Ishikawa (cell line): Measurements from ENCODE around the gene TPD52L2.

Experiments used
- CEBPB ChIP-seq: IDR thresholded peaks from 2 replicates; pipeline ENCODE4 v1.6.1; 2012
- CREB1 ChIP-seq: IDR thresholded peaks from 2 replicates; pipeline ENCODE4 v1.6.1; 2012; ENCODE audit warnings: low read depth
- EGR1 ChIP-seq: IDR thresholded peaks from 2 replicates; pipeline ENCODE4 v1.6.1; 2012
- EP300 ChIP-seq: IDR thresholded peaks from 2 replicates; pipeline ENCODE4 v1.6.1; 2012; ENCODE audit warnings: borderline replicate concordance
- FOXM1 ChIP-seq: IDR thresholded peaks from 2 replicates; pipeline ENCODE4 v1.6.1; 2012; ENCODE audit warnings: low read depth, borderline replicate concordance
- NFIC ChIP-seq: IDR thresholded peaks from 2 replicates; pipeline ENCODE4 v1.6.1; 2012
- RAD21 ChIP-seq: IDR thresholded peaks from 2 replicates; pipeline ENCODE4 v1.6.1; 2012; ENCODE audit warnings: low read depth
- TAF1 ChIP-seq: IDR thresholded peaks from 2 replicates; pipeline ENCODE4 v1.6.1; 2012; ENCODE audit warnings: low read depth, mild to moderate bottlenecking
- TCF12 ChIP-seq: IDR thresholded peaks from 2 replicates; pipeline ENCODE4 v1.6.1; 2012; ENCODE audit warnings: low read depth
- TEAD4 ChIP-seq: IDR thresholded peaks from 2 replicates; pipeline ENCODE4 v1.6.1; 2012
- YY1 ChIP-seq: IDR thresholded peaks from 2 replicates; pipeline ENCODE4 v1.6.1; 2012; ENCODE audit warnings: low read depth
- ZBTB7A ChIP-seq: IDR thresholded peaks from 2 replicates; pipeline ENCODE4 v1.6.1; 2012; ENCODE audit warnings: low read depth
- TF ChIP-seq, protein P1 (sequence below): IDR thresholded peaks from 2 replicates; pipeline ENCODE4 v1.6.1; 2012
- TF ChIP-seq, protein P2 (sequence below): IDR thresholded peaks from 2 replicates; pipeline ENCODE4 v1.6.1; 2012; ENCODE audit warnings: low read depth, mild to moderate bottlenecking
- TF ChIP-seq, protein P3 (sequence below): IDR thresholded peaks from 2 replicates; pipeline ENCODE4 v1.6.1; 2012

Gene TPD52L2

DNA sequence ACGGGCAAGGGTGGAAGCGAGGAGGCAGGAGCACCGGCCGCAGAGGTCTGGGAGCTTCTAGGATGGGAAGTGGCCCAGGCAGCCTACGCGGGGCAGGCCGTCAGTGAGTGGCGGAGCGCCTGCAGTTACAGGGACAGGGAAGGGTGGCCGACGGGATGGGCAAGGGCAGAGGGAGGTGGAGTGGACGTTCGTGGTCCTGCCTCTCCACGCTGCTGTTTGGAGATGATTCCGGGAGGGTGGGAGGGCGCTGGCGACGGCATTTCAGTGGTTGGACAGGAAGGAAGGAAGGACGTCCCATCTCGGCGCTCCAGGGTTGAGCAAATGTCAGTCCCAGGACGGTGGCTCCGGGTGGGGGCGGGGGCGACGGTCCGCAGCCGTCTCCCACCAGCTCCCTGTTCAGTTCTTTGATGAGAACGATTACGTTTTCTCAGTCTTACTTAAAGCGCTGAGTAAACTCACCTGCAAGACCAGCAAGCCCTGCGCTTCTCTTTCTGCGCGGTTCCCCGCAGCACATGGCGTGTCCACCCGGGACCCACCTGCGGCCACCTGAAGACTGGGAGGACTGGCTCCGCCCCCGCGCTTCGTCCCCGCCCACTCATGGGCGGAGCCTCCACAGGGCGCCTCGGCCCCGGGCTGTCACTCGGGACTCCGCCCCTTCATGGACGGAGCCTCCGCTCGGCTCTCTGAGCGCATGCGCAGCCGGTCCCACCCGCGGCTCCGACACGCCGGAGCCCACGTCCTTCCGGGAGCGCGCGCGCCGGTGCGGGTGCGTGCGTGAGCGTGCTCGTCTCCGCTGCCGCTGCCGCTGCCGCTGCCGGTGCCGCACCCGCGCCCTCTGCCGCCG is 29.5 kb downstream of the TPD52L2 start, which contains the start of gene DNAJC5:
TSS of gene DNAJC5 (plus strand) at position 769 of the 844 bp plus-strand sequence. CDS start 33,220 bp downstream, outside the sequence.
- TF ChIP-seq TEAD4 (no peak), EGR1 (peak; percentile 59), ZBTB7A (no peak), RAD21 (no peak), CEBPB (no peak), TCF12 (peak; percentile 45; the same call in 1 of the 2 replicates), YY1 (peak; percentile 28; the same call in 1 of the 2 replicates), TAF1 (peak; percentile 72), FOXM1 (no peak), CREB1 (no peak)
- TF ChIP-seq, protein P1, sequence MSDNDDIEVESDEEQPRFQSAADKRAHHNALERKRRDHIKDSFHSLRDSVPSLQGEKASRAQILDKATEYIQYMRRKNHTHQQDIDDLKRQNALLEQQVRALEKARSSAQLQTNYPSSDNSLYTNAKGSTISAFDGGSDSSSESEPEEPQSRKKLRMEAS: peak; percentile 89
- TF ChIP-seq, protein P2, sequence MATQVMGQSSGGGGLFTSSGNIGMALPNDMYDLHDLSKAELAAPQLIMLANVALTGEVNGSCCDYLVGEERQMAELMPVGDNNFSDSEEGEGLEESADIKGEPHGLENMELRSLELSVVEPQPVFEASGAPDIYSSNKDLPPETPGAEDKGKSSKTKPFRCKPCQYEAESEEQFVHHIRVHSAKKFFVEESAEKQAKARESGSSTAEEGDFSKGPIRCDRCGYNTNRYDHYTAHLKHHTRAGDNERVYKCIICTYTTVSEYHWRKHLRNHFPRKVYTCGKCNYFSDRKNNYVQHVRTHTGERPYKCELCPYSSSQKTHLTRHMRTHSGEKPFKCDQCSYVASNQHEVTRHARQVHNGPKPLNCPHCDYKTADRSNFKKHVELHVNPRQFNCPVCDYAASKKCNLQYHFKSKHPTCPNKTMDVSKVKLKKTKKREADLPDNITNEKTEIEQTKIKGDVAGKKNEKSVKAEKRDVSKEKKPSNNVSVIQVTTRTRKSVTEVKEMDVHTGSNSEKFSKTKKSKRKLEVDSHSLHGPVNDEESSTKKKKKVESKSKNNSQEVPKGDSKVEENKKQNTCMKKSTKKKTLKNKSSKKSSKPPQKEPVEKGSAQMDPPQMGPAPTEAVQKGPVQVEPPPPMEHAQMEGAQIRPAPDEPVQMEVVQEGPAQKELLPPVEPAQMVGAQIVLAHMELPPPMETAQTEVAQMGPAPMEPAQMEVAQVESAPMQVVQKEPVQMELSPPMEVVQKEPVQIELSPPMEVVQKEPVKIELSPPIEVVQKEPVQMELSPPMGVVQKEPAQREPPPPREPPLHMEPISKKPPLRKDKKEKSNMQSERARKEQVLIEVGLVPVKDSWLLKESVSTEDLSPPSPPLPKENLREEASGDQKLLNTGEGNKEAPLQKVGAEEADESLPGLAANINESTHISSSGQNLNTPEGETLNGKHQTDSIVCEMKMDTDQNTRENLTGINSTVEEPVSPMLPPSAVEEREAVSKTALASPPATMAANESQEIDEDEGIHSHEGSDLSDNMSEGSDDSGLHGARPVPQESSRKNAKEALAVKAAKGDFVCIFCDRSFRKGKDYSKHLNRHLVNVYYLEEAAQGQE: no peak
- TF ChIP-seq, protein P3, sequence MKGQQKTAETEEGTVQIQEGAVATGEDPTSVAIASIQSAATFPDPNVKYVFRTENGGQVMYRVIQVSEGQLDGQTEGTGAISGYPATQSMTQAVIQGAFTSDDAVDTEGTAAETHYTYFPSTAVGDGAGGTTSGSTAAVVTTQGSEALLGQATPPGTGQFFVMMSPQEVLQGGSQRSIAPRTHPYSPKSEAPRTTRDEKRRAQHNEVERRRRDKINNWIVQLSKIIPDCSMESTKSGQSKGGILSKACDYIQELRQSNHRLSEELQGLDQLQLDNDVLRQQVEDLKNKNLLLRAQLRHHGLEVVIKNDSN: no peak

DNA sequence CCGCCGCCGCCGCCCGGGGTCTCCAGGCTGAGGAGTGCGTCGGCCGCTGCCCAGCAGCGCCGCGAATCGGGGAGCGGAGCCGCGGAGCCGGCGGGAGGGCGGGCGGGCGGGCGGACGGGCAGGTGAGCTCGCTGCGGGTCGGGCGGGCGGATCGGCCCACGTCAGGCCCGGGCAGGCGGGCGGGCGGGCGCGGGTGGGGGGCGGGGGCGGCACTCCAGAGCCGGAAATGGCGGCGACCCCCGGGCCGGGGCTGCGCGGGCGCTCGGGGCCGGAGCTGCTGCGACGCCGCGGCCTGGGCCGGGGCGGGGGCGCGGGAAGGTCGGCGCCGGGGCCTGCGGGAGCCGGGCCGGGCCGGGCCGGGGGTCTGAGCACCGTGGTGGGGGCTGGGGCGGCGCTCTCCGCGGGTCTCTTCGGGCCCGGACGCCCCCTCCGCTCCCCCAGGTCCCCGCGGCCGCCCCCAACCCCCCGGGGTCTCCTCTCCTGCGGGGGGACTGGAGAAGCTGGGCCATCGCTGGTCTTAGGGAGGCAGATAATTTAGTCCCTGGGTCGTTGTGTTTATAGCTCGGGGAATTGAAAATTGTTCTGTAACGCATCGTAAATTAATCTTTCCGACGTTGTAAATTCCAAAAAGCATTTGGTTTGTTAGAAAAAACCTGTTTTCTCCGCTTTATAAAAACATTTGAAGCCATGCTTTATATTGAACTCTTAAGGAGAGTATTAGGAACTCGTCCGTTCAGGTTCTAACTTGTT is 30.3 kb downstream of the TPD52L2 start:
- no peak for TF ChIP-seq TEAD4
- TF ChIP-seq TCF12: no peak
- TF ChIP-seq YY1: no peak
- TF ChIP-seq FOXM1: no peak
- TF ChIP-seq CEBPB: no peak
- TF ChIP-seq, protein P3: no peak
- TF ChIP-seq NFIC: no peak

DNA sequence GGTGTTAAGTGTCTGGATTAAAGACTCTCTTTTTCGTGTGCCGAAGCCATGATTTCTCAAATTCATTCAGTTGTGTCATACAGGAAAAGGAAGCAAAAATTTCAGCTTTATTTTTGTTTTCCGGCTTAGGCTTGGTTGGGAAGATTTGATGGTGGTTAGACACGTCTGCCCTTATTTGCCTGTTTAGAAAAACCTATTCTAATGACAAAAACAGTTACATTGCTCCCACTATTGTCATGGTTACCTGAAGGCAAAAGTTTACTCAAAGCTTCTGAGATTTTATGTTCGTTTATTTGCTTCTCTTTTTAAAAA is 30.8 kb downstream of the TPD52L2 start:
- TF ChIP-seq, protein P3: no peak
- TF ChIP-seq, protein P1: no peak
- TF ChIP-seq YY1: no peak

DNA sequence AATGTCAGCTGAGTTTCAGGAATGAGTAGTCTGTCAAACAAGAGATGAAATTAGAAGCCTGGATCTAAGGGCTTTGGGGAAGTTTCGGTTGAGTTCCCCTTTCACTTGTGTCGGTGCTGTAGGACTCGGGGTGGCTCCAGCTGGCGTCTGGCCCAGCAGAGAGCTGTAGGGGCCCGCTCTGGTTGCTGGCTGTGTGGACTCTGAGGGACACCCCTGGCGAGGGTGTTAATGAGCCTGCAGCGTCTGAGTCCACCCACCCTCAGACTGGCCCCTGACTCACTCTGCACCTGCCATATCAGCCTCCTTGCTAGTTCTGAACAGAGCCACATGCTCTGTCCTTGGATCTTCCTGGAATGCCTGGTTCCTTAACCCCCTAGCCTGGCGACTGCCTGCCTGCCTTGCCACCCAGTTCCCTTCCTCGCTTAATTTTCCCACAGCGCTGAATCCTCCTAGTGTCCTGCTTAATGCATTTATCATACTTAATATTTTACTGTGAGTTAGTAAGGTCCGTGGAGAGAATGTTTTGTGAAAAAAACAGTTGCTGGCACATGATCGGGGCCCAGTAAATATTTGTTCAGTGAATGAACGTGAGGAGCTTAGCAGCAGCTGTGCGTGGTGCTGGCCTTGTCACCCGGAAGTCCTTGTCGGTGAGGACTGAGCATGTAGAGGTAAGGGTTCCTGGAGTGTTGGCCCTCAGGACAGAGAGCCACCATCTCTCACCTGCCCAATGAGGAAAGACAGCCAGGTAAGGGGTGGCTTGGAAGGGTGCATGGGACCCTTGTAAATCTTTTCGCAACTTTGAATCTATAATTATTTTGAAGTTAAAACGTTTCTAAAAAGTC is 31.4 kb downstream of the TPD52L2 start:
- TF ChIP-seq EGR1 (no peak), CEBPB (no peak)

DNA sequence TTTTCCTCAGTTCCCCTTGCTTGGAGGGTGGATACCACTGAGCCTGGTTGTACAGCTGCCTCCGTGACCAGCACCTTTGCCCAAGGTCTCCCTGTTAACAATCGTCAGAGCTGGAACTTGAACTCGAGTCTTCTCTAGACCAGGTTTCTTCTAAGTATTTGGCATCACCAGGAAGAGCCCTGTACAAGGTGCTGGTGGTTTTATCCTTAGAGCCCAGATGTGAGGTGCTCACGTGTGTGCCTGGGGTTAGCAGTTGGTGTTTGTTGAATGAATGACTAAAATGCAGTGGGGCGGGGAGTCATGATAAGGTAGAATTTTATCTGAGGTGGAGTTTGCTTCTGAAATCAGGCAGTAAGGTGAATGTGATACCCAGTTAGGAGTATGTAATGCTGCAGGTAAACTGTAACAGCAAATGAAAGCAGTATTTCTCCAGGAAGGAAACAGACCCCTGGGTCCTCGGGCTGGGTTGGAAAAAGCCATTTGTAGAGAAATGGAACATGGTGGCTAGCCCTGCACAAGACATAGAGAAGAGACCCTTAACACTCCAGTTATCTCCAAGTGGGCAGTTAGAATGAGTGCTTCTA is 33.0 kb downstream of the TPD52L2 start:
- TF ChIP-seq, protein P2: no peak
- TF ChIP-seq TAF1: no peak
- TF ChIP-seq CREB1: no peak
- TF ChIP-seq ZBTB7A: no peak
- no peak for TF ChIP-seq TEAD4
- TF ChIP-seq, protein P3: no peak
- TF ChIP-seq, protein P1: no peak
- no peak for TF ChIP-seq EGR1
- TF ChIP-seq FOXM1: no peak
- TF ChIP-seq TCF12: no peak
- TF ChIP-seq RAD21: no peak
- no peak for TF ChIP-seq NFIC
- TF ChIP-seq EP300: no peak
- no peak for TF ChIP-seq YY1
- no peak for TF ChIP-seq CEBPB
